Neural cell (in vitro differentiated cells): ENCODE results near the gene CCND1. TPM values are rescaled to one million over a fixed set of nuclear protein-coding genes. Genes with fewer than 3 reads are reported as not detected.

ENCODE experiments used
- H2AFZ ChIP-seq: fragments of 200-600, 300-800 bp; sonication (generic), shearing (Covaris generic); 2 replicates; pipeline ENCODE4 v1.6.0; 2014; ENCODE audit warnings: low read depth, mild to moderate bottlenecking, antibody characterized with exemption, low read length, moderate library complexity
- H3F3A ChIP-seq: fragments of 200-600 bp; shearing (Covaris generic); 2 replicates; pipeline ENCODE4 v1.6.1; 2016; ENCODE audit warnings: mild to moderate bottlenecking, moderate library complexity, mixed read lengths, antibody characterized with exemption, low read length; ENCODE audit not compliant: insufficient read depth, poor library complexity, severe bottlenecking
- H3K27ac ChIP-seq: fragments of 200-600, 300-800 bp; sonication (generic), shearing (Covaris generic); 2 replicates; pipeline ENCODE4 v1.5.1; 2014; ENCODE audit warnings: mild to moderate bottlenecking, low read length, moderate library complexity
- H3K27me3 ChIP-seq: fragments of 300-800, 200-600 bp; sonication (generic), shearing (Covaris generic); 2 replicates; pipeline ENCODE4 v1.6.0; 2014; ENCODE audit warnings: mild to moderate bottlenecking, low read depth, low read length, moderate library complexity; ENCODE audit not compliant: insufficient read depth
- H3K36me3 ChIP-seq: fragments of 300-800, 200-600 bp; sonication (generic), shearing (Covaris generic); 2 replicates; pipeline ENCODE4 v1.5.1; 2014; ENCODE audit warnings: mild to moderate bottlenecking, antibody characterized with exemption, low read length, moderate library complexity; ENCODE audit not compliant: insufficient read depth
- H3K4me2 ChIP-seq: fragments of 300-800, 200-600 bp; sonication (generic), shearing (Covaris generic); 2 replicates; pipeline ENCODE4 v1.6.0; 2014; ENCODE audit warnings: mild to moderate bottlenecking, low read length
- H3K4me3 ChIP-seq: fragments of 300-800, 200-600 bp; sonication (generic), shearing (Covaris generic); 2 replicates; pipeline ENCODE4 v1.5.1; 2014; ENCODE audit warnings: mild to moderate bottlenecking, low read length, moderate library complexity
- H3K79me2 ChIP-seq: fragments of 200-600 bp; shearing (Covaris generic); replicated peaks from 2 replicates; pipeline ENCODE4 v1.6.0; 2014; ENCODE audit warnings: mild to moderate bottlenecking, low read length, moderate library complexity; ENCODE audit not compliant: insufficient read depth
- H3K9ac ChIP-seq: fragments of 300-800, 200-600 bp; sonication (generic), shearing (Covaris generic); 2 replicates; pipeline ENCODE4 v1.6.1; 2016; ENCODE audit warnings: mild to moderate bottlenecking, low read length, mixed read lengths
- H3K9me2 ChIP-seq: fragments of 200-600 bp; shearing (Covaris generic); 2 replicates; pipeline ENCODE4 v1.6.1; 2016; ENCODE audit warnings: mild to moderate bottlenecking, low read length, mixed read lengths; ENCODE audit not compliant: insufficient read depth
- H3K9me3 ChIP-seq: fragments of 200-600, 300-800 bp; sonication (generic), shearing (Covaris generic); 2 replicates; pipeline ENCODE4 v1.6.1; 2016; ENCODE audit warnings: mild to moderate bottlenecking, mixed run types, low read length, moderate library complexity, mixed read lengths
- H4K20me1 ChIP-seq: fragments of 200-600 bp; shearing (Covaris generic); 2 replicates; pipeline ENCODE4 v1.6.1; 2016; ENCODE audit warnings: mild to moderate bottlenecking, mixed run types; ENCODE audit not compliant: insufficient read depth
- EP300 ChIP-seq: fragments of 450-650 bp; conservative IDR thresholded peaks from 2 replicates; pipeline ENCODE4 v1.6.1; 2014; ENCODE audit warnings: antibody characterized with exemption, mild to moderate bottlenecking, moderate library complexity; ENCODE audit not compliant: poor library complexity, severe bottlenecking
- EZH2 ChIP-seq: fragments of 200-600, 300-800 bp; shearing (Covaris generic), sonication (generic); IDR thresholded peaks from 2 replicates; pipeline ENCODE4 v1.6.1; 2014; ENCODE audit warnings: antibody characterized with exemption, low read length, borderline replicate concordance, mild to moderate bottlenecking; ENCODE audit not compliant: insufficient read depth, poor library complexity, severe bottlenecking
- MXI1 ChIP-seq: fragments of 450-650 bp; conservative IDR thresholded peaks from 2 replicates; pipeline ENCODE4 v1.6.1; 2014; ENCODE audit warnings: antibody characterized with exemption, mild to moderate bottlenecking; ENCODE audit not compliant: poor library complexity, severe bottlenecking
- POLR2AphosphoS5 ChIP-seq: IDR thresholded peaks from 2 replicates; pipeline ENCODE4 v1.6.1; 2012
- RAD21 ChIP-seq: fragments of 450-650 bp; conservative IDR thresholded peaks from 2 replicates; pipeline ENCODE4 v1.6.1; 2014; ENCODE audit warnings: antibody characterized with exemption, mild to moderate bottlenecking, moderate library complexity
- SMC3 ChIP-seq: fragments of 450-650 bp; conservative IDR thresholded peaks from 2 replicates; pipeline ENCODE4 v1.6.1; 2014; ENCODE audit warnings: antibody characterized with exemption, mild to moderate bottlenecking, moderate library complexity; ENCODE audit not compliant: poor library complexity
- TAF1 ChIP-seq: IDR thresholded peaks from 2 replicates; pipeline ENCODE4 v1.6.1; 2012; ENCODE audit warnings: low read depth
- polyA plus RNA-seq: library from polyadenylated mRNA; depleted of rRNA; stranded (reverse); fragments of >200 nt; gene quantifications from 2 replicates; pipeline ENCODE4 v1.2.3, GENCODE V29; 2014
- TF ChIP-seq, protein P1 (sequence below): IDR thresholded peaks from 2 replicates; pipeline ENCODE4 v1.6.1; 2012; ENCODE audit warnings: borderline replicate concordance
- TF ChIP-seq, protein P2 (sequence below): fragments of 450-650 bp; IDR thresholded peaks from 2 replicates; pipeline ENCODE4 v1.5.1; 2014; ENCODE audit warnings: antibody characterized with exemption, mild to moderate bottlenecking, moderate library complexity; ENCODE audit not compliant: poor library complexity, severe bottlenecking

CCND1 gene
- polyA plus RNA-seq, 1 donor from 2014 or later: 2.7 TPM

DNA sequence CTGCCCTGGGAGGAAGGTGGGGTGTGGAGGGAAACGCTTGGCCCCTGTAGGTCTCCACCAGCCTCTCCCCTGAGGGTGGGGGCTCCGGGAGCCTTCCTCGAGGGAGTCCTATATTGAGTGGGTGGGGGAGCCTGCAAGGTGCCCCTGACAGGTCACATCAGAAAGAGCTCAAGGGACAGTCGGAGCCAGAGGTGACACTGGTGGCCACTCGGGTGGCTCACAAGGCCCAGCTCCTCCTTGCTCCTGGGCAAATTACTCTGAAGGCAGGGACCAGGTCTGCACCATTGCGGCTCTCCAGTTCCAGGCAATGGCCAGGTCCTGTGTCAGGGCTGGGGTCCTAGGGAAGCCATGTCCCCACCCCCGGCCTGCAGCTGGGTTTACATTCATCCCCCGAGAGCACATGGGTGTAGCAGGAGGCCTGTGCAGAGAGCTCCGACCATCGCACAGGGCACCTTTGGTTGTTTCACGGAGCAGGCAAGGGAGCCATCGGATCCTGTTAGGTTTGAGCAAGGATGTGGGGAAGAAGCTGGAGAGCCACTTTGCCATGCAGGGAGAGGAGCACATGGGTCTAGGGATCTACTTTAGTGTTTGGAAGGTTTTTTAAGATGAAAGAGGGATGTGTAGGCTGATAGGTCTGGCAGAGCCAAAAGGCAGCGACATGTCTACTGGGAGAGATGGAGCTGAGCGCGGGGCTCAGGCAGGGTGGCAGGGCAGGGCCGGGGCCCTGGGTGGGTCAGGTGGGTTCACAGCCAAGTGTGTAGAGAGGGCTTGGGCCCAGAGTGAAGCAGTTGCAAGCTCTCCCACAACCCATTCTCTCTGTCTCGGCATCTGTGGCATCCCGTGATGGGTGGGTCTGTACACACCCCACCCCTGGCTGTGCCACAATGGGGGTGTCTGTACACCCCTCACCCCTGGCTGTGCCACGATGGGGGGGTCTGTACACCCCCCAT, 14.8 kb downstream of the CCND1 start:
- Histone ChIP-seq H3K79me2 (no peaks in the 10 kb centered on the region), H3K9ac (no peak overlapping the region), H4K20me1 (no peaks in the 10 kb centered on the region), H3K4me2 (no peak overlapping the region), H3K27ac (no peak overlapping the region), H2AFZ (no peak overlapping the region), H3K4me3 (no peak overlapping the region), H3K9me2 (no peaks in the 10 kb centered on the region), H3K36me3 (no peaks in the 10 kb centered on the region), H3K27me3 (no peaks in the 10 kb centered on the region), H3K9me3 (no peaks in the 10 kb centered on the region), H3F3A (no peaks in the 10 kb centered on the region)
- no peak for TF ChIP-seq EZH2
- TF ChIP-seq, protein P1, sequence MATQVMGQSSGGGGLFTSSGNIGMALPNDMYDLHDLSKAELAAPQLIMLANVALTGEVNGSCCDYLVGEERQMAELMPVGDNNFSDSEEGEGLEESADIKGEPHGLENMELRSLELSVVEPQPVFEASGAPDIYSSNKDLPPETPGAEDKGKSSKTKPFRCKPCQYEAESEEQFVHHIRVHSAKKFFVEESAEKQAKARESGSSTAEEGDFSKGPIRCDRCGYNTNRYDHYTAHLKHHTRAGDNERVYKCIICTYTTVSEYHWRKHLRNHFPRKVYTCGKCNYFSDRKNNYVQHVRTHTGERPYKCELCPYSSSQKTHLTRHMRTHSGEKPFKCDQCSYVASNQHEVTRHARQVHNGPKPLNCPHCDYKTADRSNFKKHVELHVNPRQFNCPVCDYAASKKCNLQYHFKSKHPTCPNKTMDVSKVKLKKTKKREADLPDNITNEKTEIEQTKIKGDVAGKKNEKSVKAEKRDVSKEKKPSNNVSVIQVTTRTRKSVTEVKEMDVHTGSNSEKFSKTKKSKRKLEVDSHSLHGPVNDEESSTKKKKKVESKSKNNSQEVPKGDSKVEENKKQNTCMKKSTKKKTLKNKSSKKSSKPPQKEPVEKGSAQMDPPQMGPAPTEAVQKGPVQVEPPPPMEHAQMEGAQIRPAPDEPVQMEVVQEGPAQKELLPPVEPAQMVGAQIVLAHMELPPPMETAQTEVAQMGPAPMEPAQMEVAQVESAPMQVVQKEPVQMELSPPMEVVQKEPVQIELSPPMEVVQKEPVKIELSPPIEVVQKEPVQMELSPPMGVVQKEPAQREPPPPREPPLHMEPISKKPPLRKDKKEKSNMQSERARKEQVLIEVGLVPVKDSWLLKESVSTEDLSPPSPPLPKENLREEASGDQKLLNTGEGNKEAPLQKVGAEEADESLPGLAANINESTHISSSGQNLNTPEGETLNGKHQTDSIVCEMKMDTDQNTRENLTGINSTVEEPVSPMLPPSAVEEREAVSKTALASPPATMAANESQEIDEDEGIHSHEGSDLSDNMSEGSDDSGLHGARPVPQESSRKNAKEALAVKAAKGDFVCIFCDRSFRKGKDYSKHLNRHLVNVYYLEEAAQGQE: no peak
- TF ChIP-seq SMC3: no peak
- no peak for TF ChIP-seq TAF1
- TF ChIP-seq, protein P2, sequence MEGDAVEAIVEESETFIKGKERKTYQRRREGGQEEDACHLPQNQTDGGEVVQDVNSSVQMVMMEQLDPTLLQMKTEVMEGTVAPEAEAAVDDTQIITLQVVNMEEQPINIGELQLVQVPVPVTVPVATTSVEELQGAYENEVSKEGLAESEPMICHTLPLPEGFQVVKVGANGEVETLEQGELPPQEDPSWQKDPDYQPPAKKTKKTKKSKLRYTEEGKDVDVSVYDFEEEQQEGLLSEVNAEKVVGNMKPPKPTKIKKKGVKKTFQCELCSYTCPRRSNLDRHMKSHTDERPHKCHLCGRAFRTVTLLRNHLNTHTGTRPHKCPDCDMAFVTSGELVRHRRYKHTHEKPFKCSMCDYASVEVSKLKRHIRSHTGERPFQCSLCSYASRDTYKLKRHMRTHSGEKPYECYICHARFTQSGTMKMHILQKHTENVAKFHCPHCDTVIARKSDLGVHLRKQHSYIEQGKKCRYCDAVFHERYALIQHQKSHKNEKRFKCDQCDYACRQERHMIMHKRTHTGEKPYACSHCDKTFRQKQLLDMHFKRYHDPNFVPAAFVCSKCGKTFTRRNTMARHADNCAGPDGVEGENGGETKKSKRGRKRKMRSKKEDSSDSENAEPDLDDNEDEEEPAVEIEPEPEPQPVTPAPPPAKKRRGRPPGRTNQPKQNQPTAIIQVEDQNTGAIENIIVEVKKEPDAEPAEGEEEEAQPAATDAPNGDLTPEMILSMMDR: no peak
- no peak for TF ChIP-seq RAD21
- TF ChIP-seq MXI1: no peak
- no peak for TF ChIP-seq EP300
- no peak for TF ChIP-seq POLR2AphosphoS5

DNA sequence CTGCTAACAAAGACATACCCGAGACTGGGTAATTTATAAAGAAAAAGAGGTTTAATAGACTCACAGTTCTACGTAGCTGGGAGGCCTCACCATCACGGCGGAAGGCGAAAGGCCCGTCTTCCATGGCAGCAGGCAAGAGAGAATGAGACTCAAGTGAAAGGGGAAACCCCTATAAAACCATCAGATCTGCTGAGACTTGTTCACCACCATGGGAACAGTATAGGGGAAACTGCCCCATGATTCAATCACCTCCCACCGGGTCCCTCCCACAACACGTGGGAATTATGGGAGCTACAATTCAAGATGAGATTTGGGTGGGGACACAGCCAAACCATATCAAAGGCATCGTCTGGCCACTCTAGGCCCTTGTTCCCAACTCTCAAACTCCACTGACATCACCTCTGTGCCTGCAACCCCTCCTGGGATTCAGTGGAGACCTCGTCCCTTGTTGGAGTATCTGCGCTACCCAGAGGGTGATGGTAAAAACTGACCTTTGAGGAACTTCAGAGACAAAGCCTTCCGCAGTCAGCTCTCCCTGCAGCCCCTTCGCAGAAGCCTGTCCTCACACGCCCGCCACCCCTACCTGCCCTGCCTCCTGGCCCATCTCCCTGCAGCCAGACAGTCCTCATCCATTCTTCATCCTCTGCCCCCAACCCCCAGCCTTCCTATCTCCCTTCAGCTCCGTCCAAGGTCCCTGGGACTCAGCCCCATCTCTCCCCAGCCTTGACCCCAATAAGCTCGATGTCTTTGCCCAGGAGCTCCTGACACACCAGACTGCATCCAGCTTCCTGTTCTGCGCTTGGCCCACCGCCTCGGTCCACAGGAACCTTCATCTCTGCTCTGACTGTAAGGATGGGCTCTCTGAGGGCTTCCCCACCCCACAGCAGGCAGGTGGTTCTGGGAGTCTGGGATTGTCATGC, 15.8 kb downstream of the CCND1 start:
- Histone ChIP-seq H3K27me3 (no peaks in the 10 kb centered on the region), H3K4me3 (no peak overlapping the region), H3K9me3 (no peaks in the 10 kb centered on the region), H3K79me2 (no peaks in the 10 kb centered on the region), H3K36me3 (no peaks in the 10 kb centered on the region), H3K27ac (no peak overlapping the region), H2AFZ (no peak overlapping the region), H3K4me2 (no peak overlapping the region), H3K9ac (no peak overlapping the region), H4K20me1 (no peaks in the 10 kb centered on the region), H3F3A (no peaks in the 10 kb centered on the region), H3K9me2 (no peaks in the 10 kb centered on the region)
- no peak for TF ChIP-seq POLR2AphosphoS5
- TF ChIP-seq EP300: no peak
- TF ChIP-seq, protein P1: no peak
- TF ChIP-seq MXI1: no peak
- no peak for TF ChIP-seq SMC3
- TF ChIP-seq, protein P2: no peak
- no peak for TF ChIP-seq TAF1
- TF ChIP-seq EZH2: no peak
- TF ChIP-seq RAD21: no peak
